CD14-positive monocyte (primary cell): ENCODE measurements around the gene MED29. TPM values are rescaled to one million over a fixed set of nuclear protein-coding genes. Genes with fewer than 3 reads are reported as not detected.

Source experiments
- DNase-seq, 3 donors: peaks; one replicate each; pipeline ENCODE4 v3.0.0-alpha.2; 2011 to 2022
- H2AFZ ChIP-seq: 2 replicates; pipeline ENCODE4 v1.6.0; 2012; ENCODE audit warnings: mild to moderate bottlenecking, low read depth, low read length, inconsistent platforms; ENCODE audit not compliant: insufficient read depth, poor library complexity, severe bottlenecking
- H3K27ac ChIP-seq, 2 donors: 1 replicate in 1 of 2; 2 replicates in 1 of 2; pipeline ENCODE4 v1.5.1; 2012 to 2013; ENCODE audit warnings: low read length in 2 of 2, control low read depth in 1 of 2, inconsistent platforms in 1 of 2, low read depth in 1 of 2, mild to moderate bottlenecking in 1 of 2
- H3K27me3 ChIP-seq, 2 donors: one replicate each; pipeline versions ENCODE4 v1.6.0 to v1.6.1; 2011 to 2013; ENCODE audit warnings: low read length in 2 of 2; ENCODE audit not compliant: control insufficient read depth in 2 of 2, insufficient read depth in 2 of 2
- H3K36me3 ChIP-seq, 2 donors: replicated peaks in 1 of 2; 1 replicate in 1 of 2; 2 replicates in 1 of 2; pipeline versions ENCODE4 v1.5.1 to v1.6.1; 2012 to 2013; ENCODE audit warnings: low read length in 2 of 2, control low read depth in 1 of 2, inconsistent platforms in 1 of 2, mild to moderate bottlenecking in 1 of 2; ENCODE audit not compliant: insufficient read depth in 2 of 2, control insufficient read depth in 1 of 2
- H3K4me1 ChIP-seq, 2 donors: 1 replicate in 1 of 2; 2 replicates in 1 of 2; pipeline versions ENCODE4 v1.5.1 to v1.6.1; 2012 to 2013; ENCODE audit warnings: low read length in 2 of 2, control low read depth in 1 of 2, inconsistent platforms in 1 of 2, mild to moderate bottlenecking in 1 of 2, moderate library complexity in 1 of 2; ENCODE audit not compliant: insufficient read depth in 2 of 2, control insufficient read depth in 1 of 2
- H3K4me2 ChIP-seq: replicated peaks from 2 replicates; pipeline ENCODE3; 2012; ENCODE audit warnings: low read length, moderate library complexity, mild to moderate bottlenecking; ENCODE audit not compliant: poor library complexity, severe bottlenecking; ENCODE audit errors: extremely low read depth
- H3K4me3 ChIP-seq, 3 experiments: fragments of 200-600 bp in 1 of 3; sonication (generic) in 1 of 3; replicated peaks in 1 of 3; 1 replicate in 2 of 3; 2 replicates in 1 of 3; pipeline ENCODE4 v1.5.1; 2011 to 2013; ENCODE audit warnings: low read length in 3 of 3, mild to moderate bottlenecking in 3 of 3, control low read depth in 2 of 3, low read depth in 2 of 3, inconsistent platforms in 1 of 3, moderate library complexity in 1 of 3
- H3K79me2 ChIP-seq: 2 replicates; pipeline ENCODE4 v1.6.0; 2012; ENCODE audit warnings: mild to moderate bottlenecking, control low read depth, inconsistent platforms, low read length, moderate library complexity; ENCODE audit not compliant: insufficient read depth
- H3K9ac ChIP-seq: 2 replicates; pipeline ENCODE4 v1.6.0; 2017; ENCODE audit warnings: low read length, mild to moderate bottlenecking; ENCODE audit not compliant: insufficient read depth, poor library complexity, severe bottlenecking
- H3K9me3 ChIP-seq, 2 donors: replicated peaks in 1 of 2; 1 replicate in 1 of 2; 2 replicates in 1 of 2; pipeline versions ENCODE4 v1.5.1 to v1.6.1; 2012 to 2013; ENCODE audit warnings: low read length in 2 of 2, control low read depth in 1 of 2; ENCODE audit not compliant: control insufficient read depth in 1 of 2, insufficient read depth in 1 of 2
- H4K20me1 ChIP-seq: 2 replicates; pipeline ENCODE4 v1.6.0; 2012; ENCODE audit warnings: mild to moderate bottlenecking, low read length, control low read depth, moderate library complexity; ENCODE audit not compliant: insufficient read depth
- H3K27ac Mint-ChIP-seq, 7 donors: one replicate each; pipeline ENCODE4 v1.8.0; 2020; ENCODE audit warnings: mild to moderate bottlenecking in 7 of 7, mixed read lengths in 7 of 7, moderate library complexity in 6 of 7, inconsistent platforms in 2 of 7
- H3K27me3 Mint-ChIP-seq, 3 donors: one replicate each; pipeline ENCODE4 v1.8.0; 2021 to 2022; ENCODE audit warnings: low read depth in 3 of 3, mild to moderate bottlenecking in 3 of 3, mixed read lengths in 3 of 3, moderate library complexity in 3 of 3, inconsistent platforms in 1 of 3
- H3K36me3 Mint-ChIP-seq, 2 donors: one replicate each; pipeline ENCODE4 v1.8.0; 2020; ENCODE audit warnings: mixed read lengths in 2 of 2, inconsistent platforms in 1 of 2, mild to moderate bottlenecking in 1 of 2
- H3K4me1 Mint-ChIP-seq: one replicate; pipeline ENCODE4 v1.8.0; 2020; ENCODE audit warnings: mild to moderate bottlenecking, mixed read lengths
- H3K4me3 Mint-ChIP-seq, 2 donors: one replicate each; pipeline ENCODE4 v1.8.0; 2020; ENCODE audit warnings: mild to moderate bottlenecking in 2 of 2, mixed read lengths in 2 of 2, moderate library complexity in 1 of 2
- H3K9me3 Mint-ChIP-seq, 7 donors: one replicate each; pipeline ENCODE4 v1.8.0; 2020 to 2022; ENCODE audit warnings: mixed read lengths in 7 of 7, mild to moderate bottlenecking in 6 of 7, moderate library complexity in 6 of 7, inconsistent platforms in 2 of 7
- WGBS: methylation state at CpG from one replicate; pipeline ENCODE4 v1.1.5; 2013; ENCODE audit warnings: missing lambda C conversion rate; ENCODE audit not compliant: insufficient coverage; 5-methylcytosine and 5-hydroxymethylcytosine counted together
- intact Hi-C, 2 donors: fragments of 100-400 bp; cut with micrococcal nuclease; formaldehyde crosslinking; loops; one replicate each; pipeline versions ENCODE4 v1.15.0 to v1.15.1; 2023
- polyA plus RNA-seq, 3 donors: library from polyadenylated mRNA; depleted of rRNA in 1 of 3; unstranded in 2 of 3; stranded (reverse) in 1 of 3; fragments of 300-500 nt in 2 of 3; fragments of >200 nt in 1 of 3; fragmentation: Illumina TruSeq in 2 of 3; gene quantifications; 1 replicate in 2 of 3; 2 replicates in 1 of 3; pipeline ENCODE4 v1.2.3, GENCODE V29; 2012 to 2021
- TF ChIP-seq, protein P1 (sequence below): fragments of 200-600 bp; IDR thresholded peaks from one replicate; pipeline ENCODE4 v1.8.0; 2022; ENCODE audit warnings: antibody characterized with exemption, mild to moderate bottlenecking

The MED29 gene
- polyA plus RNA-seq, 3 donors: 35.8 to 38.2 (median 37.0) TPM

DNA sequence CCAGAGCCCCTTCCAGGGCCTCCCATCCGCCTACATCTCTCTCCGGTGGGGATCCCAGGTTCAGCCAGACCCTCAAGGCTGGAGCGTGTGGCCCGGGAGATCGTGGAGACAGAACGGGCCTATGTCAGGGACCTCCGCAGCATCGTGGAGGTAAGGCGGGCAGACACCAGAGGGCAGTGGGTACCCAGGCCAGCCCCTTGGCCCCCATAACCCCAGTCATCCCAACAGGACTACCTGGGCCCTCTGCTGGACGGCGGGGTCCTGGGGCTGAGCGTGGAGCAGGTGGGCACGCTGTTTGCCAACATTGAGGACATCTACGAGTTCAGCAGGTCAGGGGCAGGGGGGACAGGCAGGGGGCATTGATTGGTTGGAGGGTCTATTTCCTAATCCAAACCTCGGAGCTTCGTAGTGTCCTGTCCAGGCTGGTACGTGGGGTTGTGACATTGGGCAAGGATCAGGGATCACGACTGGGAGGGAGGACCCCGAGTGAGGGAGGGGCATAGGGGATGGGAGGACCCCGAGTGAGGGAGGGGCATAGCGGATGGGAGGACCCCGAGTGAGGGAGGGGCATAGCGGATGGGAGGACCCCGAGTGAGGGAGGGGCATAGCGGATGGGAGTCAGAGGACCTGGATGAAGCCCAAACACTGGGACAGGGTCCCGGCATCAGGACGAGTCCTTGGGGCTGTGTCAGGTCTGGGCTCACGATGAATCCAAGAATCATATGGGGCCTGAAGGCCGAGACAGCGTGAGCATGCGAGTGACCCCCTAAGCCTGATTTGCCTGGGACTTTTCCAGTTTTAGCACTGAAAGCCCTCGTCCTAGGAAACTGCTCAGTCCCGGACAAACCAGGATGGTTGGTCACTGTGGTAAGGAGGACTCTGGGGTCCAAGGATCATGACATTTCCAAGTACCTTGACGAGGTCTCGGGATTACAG, 24.2 kb downstream of the MED29 start:
- no peak overlapping the region for H3K9ac ChIP-seq
- H3K27me3 ChIP-seq: no peaks in the 10 kb centered on the region
- Mint-ChIP-seq H3K4me3 (no peak overlapping the region), H3K27ac (peak overlapping the region in 1 of 7 donors; percentile 38), H3K36me3 (peaks cover 31 to 46% of the 10 kb centered on the region in 2 donors), H3K9me3 (peaks cover 0 to 6% (median 3%) of the 10 kb centered on the region in 7 donors), H3K4me1 (peaks cover 27% of the 10 kb centered on the region), H3K27me3 (peaks cover 2 to 18% (median 5%) of the 10 kb centered on the region in 3 donors)
- H4K20me1 ChIP-seq: peaks cover 66% of the 10 kb centered on the region
- no peaks in the 10 kb centered on the region for H3K9me3 ChIP-seq
- intact Hi-C loops: no loop called here
- 94% methylated on average over 31 of the region's 35 CpGs for whole genome bisulfite sequencing
- H3K4me2 ChIP-seq: no peak overlapping the region
- H2AFZ ChIP-seq: no peak overlapping the region
- peaks cover 20% of the 10 kb centered on the region for H3K79me2 ChIP-seq
- peaks cover 5 to 21% of the 10 kb centered on the region in 2 donors for H3K36me3 ChIP-seq
- H3K4me1 ChIP-seq: peaks cover 25 to 29% of the 10 kb centered on the region in 2 donors
- H3K4me3 ChIP-seq: peak overlapping the region in 1 of 3 experiments; percentile 96
- TF ChIP-seq, protein P1, sequence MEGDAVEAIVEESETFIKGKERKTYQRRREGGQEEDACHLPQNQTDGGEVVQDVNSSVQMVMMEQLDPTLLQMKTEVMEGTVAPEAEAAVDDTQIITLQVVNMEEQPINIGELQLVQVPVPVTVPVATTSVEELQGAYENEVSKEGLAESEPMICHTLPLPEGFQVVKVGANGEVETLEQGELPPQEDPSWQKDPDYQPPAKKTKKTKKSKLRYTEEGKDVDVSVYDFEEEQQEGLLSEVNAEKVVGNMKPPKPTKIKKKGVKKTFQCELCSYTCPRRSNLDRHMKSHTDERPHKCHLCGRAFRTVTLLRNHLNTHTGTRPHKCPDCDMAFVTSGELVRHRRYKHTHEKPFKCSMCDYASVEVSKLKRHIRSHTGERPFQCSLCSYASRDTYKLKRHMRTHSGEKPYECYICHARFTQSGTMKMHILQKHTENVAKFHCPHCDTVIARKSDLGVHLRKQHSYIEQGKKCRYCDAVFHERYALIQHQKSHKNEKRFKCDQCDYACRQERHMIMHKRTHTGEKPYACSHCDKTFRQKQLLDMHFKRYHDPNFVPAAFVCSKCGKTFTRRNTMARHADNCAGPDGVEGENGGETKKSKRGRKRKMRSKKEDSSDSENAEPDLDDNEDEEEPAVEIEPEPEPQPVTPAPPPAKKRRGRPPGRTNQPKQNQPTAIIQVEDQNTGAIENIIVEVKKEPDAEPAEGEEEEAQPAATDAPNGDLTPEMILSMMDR: no peak
- no peak overlapping the region for H3K27ac ChIP-seq
- peak in 1 of 3 donors; percentile 46 for DNase-seq

DNA sequence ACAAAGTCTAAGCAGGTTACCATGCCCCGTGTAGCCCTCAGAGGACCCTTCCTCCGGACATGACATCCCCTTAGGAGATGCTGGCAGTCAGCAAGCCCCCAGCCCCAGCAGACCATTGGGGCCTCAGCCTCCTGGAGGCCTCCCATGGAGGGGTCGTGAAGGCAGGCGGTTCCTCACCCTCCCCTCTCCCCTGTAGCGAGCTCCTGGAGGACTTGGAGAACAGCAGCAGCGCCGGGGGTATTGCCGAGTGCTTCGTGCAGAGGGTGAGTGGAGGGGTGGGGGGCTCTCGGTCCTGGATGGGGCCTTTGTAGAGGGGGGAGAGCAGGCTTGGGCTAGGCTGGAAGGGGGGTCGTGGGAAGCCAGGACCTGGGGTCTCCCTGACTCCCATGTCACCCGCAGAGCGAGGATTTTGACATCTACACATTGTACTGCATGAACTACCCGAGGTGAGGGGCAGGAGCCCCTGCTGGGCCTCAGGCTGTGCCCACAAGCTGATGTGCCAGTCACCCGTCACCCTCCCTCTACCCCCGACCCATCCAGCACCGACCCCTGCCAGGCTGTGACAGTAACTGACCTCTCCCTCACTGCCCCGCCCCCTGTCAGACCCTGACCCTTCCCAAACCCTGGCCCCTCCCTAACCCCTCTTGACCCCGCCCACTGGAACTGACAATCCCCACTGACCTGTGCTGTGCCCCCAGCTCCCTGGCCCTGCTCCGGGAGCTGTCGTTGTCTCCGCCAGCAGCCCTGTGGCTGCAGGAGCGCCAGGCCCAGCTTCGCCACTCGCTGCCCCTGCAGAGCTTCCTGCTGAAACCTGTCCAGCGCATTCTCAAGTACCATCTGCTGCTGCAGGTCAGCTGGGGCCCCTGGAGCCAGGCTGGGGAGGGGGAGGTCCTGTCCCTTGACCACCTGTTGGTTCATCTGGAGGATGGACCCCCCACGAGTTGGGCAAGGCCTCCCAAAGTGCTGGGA, 25.3 kb downstream of the MED29 start:
- H3K27ac Mint-ChIP-seq: peak overlapping the region in 2 of 7 donors; percentile 13 to 38
- Histone ChIP-seq H3K79me2 (peaks cover 10% of the 10 kb centered on the region), H3K4me1 (peaks cover 16 to 18% of the 10 kb centered on the region in 2 donors), H3K27ac (no peak overlapping the region), H2AFZ (no peak overlapping the region), H3K36me3 (peaks cover 5 to 31% of the 10 kb centered on the region in 2 donors), H4K20me1 (peaks cover 61% of the 10 kb centered on the region), H3K9ac (no peak overlapping the region), H3K4me2 (no peak overlapping the region), H3K9me3 (no peaks in the 10 kb centered on the region), H3K27me3 (no peaks in the 10 kb centered on the region), H3K4me3 (no peak overlapping the region)
- TF ChIP-seq, protein P1: no peak
- H3K36me3 Mint-ChIP-seq: peaks cover 28 to 42% of the 10 kb centered on the region in 2 donors
- 80% methylated on average over 14 of the region's 27 CpGs for WGBS
- peaks cover 0 to 6% (median 0%) of the 10 kb centered on the region in 7 donors for H3K9me3 Mint-ChIP-seq
- H3K4me3 Mint-ChIP-seq: no peak overlapping the region
- intact Hi-C loops: no loop called here
- H3K27me3 Mint-ChIP-seq: peaks cover 2 to 10% (median 5%) of the 10 kb centered on the region in 3 donors
- DNase-seq: peak in 1 of 3 donors; percentile 51
- peaks cover 17% of the 10 kb centered on the region for H3K4me1 Mint-ChIP-seq
